GM21447 (cell line): ENCODE results near the gene EIF3CL.
"Not testable (repeated sequence)": the region's sequence is repeated elsewhere in the genome, so short reads cannot be mapped to it uniquely, and the experiment has no call there.

Experiments used
- ATAC-seq: cut with Tn5 transposase; IDR thresholded peaks from one replicate; pipeline ENCODE4 v1.9.1; 2021; ENCODE audit not compliant: unreplicated experiment

Gene EIF3CL

DNA sequence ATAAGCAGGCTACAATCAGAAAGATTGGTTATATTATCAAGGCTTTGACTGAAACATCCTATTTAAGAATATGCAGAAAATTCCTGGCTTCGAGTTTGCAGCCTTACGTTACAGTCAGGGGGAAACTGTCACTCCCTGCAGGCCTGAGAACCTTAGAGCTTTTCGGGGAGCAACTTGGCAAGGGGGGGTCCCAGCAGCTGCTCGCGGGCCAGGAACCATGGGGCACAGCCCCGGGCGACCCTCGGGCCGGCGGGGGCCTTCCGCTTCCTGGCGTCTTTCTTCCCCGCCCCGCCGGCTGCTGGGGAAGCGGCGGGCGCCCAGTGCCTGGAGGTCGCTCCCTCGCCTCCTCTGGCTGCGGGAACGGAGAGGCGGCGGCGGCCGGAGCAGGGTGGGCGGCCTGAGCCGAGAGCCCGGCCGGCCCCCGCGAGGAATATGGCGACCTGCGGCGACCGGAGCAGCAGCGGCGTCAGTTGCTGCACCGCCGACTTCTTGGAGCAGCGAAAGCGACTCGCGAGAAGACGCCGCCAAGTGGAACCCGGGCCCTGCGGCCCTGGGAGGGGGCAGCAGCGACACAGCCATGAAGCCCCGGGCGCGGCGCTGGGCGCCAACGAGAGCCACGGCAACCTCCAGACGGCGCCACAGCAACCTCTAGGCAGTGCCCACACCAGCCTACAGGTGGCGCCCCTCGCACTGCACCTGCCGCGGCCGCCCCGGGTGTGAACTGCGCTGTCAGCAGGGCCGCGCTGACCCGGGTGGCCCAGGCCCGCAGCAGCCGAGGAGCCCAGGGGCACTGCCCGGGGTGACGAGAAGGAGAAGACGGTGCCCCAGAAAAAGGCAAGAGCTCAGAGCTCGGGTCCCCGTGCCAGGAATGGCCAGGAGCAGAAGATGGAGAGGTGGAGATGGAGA, 39.1 kb downstream of the EIF3CL start:
- ATAC-seq: peak; percentile 85

DNA sequence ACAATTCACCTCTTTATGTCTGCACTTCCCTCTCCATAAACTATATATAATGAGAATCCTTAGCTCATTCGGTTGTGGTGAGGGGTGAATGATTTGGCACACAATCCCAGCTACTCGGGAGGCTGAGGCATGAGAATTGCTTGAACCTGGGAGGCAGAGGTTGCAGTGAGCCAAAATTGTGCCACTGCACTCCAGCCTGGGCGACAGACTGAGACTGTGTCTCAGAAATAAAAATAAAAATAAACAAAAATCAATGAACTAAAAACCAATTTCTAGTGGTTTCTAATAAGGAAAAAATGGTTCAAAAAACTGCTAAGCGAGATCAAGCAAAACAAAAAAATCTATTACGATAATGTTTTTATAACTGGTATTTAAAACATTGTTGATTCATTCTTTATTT, 40.2 kb downstream of the EIF3CL start, which contains the start of gene NPIPB6:
NPIPB6 (minus strand) TSS at position 101 of the 400 bp plus-strand sequence. CDS start 686 bp downstream, outside the sequence.
- not testable (repeated sequence) for ATAC-seq

GRCh38 chr16:28362600-28362999, 41.0 kb downstream of the EIF3CL start:
- not testable (repeated sequence) for ATAC-seq

GRCh38 chr16:28338230-28338629, 65.4 kb downstream of the EIF3CL start:
- not testable (repeated sequence) for ATAC-seq

GRCh38 chr16:28336940-28337710, 66.5 kb downstream of the EIF3CL start:
- ATAC-seq: not testable (repeated sequence)

DNA sequence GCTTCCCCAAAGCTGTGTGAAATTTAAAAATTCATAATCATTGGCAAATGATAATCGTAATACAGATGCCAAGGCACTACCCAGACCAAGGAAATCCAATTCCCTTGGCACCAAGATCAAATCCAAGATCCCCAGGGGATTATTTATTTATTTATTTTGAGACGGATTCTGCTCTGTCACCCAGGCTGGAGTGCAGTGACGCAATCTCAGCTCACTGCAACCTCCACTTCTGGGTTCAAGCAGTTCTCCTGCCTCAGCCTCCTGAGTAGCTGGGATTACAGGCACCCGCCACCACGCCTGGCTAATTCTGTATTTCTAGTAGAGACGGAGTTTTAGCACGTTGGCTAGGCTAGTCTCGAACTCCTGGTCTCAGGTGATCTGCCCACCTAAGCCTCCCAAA, 68.0 kb downstream of the EIF3CL start:
- not testable (repeated sequence) for ATAC-seq

DNA sequence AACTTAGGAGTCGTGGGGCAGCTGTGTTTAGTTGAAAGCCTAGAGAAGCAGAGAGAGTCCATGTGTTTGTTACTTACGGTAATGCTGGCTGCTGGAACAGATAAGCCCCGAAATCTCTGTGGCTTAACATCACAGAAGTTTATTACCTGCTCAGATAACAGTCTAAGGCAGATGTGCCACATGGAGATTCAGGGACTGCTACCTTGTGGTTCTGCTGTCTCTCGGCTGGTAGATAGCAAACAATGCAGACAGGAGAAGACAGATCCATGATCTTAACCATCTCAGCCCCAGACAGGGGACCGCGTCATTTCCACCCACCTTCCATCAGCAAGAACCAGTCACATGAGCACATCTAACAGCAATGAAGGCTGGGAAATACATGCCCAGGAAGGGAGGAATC, 71.0 kb downstream of the EIF3CL start:
- not testable (repeated sequence) for ATAC-seq

DNA sequence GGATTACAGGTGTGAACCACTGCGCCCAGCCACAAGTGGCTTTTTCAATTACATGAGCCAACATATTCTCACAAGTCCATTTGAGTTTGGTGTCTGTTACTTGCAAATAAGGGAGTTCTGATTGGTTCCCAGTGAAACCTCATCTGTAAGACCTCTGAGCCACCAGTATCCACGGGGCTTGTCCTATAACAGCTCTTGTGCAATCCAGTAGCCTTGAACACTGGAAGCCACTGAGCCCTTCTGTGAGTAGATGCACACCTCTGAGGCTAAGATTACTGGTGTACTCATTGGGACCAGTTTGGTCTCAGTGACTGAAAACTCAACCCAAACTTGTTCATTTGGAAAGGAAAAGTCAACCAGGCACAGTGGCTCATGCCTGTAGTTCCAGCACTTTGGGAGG, 72.7 kb downstream of the EIF3CL start:
- ATAC-seq: not testable (repeated sequence)

- ATAC-seq: not testable (repeated sequence)
Measured at GRCh38 chr16:28330232-28330631, 73.4 kb downstream of the EIF3CL start.
